HepG2 (cell line): ENCODE measurements around the gene NFATC2. TPM values are rescaled to one million over a fixed set of nuclear protein-coding genes. Genes with fewer than 3 reads are reported as not detected.
A peak's percentile ranks its signal among the peaks of the same experiment; 100 is the strongest.

Source experiments
- ATAD3A ChIP-seq: sonication (generic); formaldehyde crosslinking; IDR thresholded peaks from 2 replicates; pipeline ENCODE4 v1.4.0; 2020; ENCODE audit warnings: missing genetic modification reagents
- BHLHE40 ChIP-seq: IDR thresholded peaks from 2 replicates; pipeline ENCODE4 v1.6.1; 2011; ENCODE audit warnings: low read length, improper control_type of control experiment
- DPF2 ChIP-seq: sonication (generic); formaldehyde crosslinking; IDR thresholded peaks from 2 replicates; pipeline ENCODE4 v1.4.0; 2020; ENCODE audit warnings: mild to moderate bottlenecking, low read depth, missing genetic modification reagents, borderline replicate concordance
- FIP1L1 ChIP-seq: fragments of 200-400 bp; formaldehyde crosslinking; IDR thresholded peaks from 2 replicates; pipeline ENCODE4 v1.6.1; 2018; ENCODE audit warnings: low read depth, mild to moderate bottlenecking, low read length, moderate library complexity, borderline replicate concordance; ENCODE audit not compliant: insufficient read depth
- FOSL2 ChIP-seq: sonication (generic); formaldehyde crosslinking; IDR thresholded peaks from 2 replicates; pipeline ENCODE4 v1.4.0; 2020; ENCODE audit warnings: missing genetic modification reagents
- FOXJ3 ChIP-seq: sonication (generic); formaldehyde crosslinking; IDR thresholded peaks from 2 replicates; pipeline ENCODE4 v1.4.0; 2020; ENCODE audit warnings: missing genetic modification reagents, mild to moderate bottlenecking, borderline replicate concordance
- FOXP1 ChIP-seq, 2 experiments: fragments of 450-650 bp in 1 of 2; IDR thresholded peaks; 2 replicates each; pipeline ENCODE4 v1.6.1; 2017 to 2018; ENCODE audit warnings: antibody characterized with exemption in 1 of 2
- GABPB1 ChIP-seq: IDR thresholded peaks from 2 replicates; pipeline ENCODE4 v1.6.1; 2016; ENCODE audit warnings: mild to moderate bottlenecking, missing genetic modification reagents, moderate library complexity, missing compliant biosample characterization
- HDAC1 ChIP-seq: sonication (generic); formaldehyde crosslinking; IDR thresholded peaks from 2 replicates; pipeline ENCODE4 v1.5.1; 2020; ENCODE audit warnings: mild to moderate bottlenecking, missing genetic modification reagents
- HNF4G ChIP-seq, 2 experiments: sonication (generic) in 1 of 2; formaldehyde crosslinking in 1 of 2; IDR thresholded peaks; 2 replicates each; pipeline versions ENCODE4 v1.4.0 to v1.6.1; 2011 to 2020; ENCODE audit warnings: borderline replicate concordance in 2 of 2, low read depth in 2 of 2, mild to moderate bottlenecking in 2 of 2, low read length in 1 of 2, missing genetic modification reagents in 1 of 2, moderate library complexity in 1 of 2
- NR2C2 ChIP-seq: sonication (generic); formaldehyde crosslinking; IDR thresholded peaks from 2 replicates; pipeline ENCODE4 v1.4.0; 2020; ENCODE audit warnings: missing genetic modification reagents, mild to moderate bottlenecking, moderate library complexity, borderline replicate concordance
- RAD21 ChIP-seq: fragments of 450-650 bp; formaldehyde crosslinking; IDR thresholded peaks from 2 replicates; pipeline ENCODE4 v1.5.0; 2020; ENCODE audit warnings: mild to moderate bottlenecking
- RXRA ChIP-seq: sonication (generic); formaldehyde crosslinking; IDR thresholded peaks from 2 replicates; pipeline ENCODE4 v1.5.1; 2020; ENCODE audit warnings: missing genetic modification reagents
- SIN3A ChIP-seq: IDR thresholded peaks from 2 replicates; pipeline ENCODE4 v1.6.1; 2011; ENCODE audit warnings: low read depth, mild to moderate bottlenecking, control low read depth, low read length, borderline replicate concordance
- SKI ChIP-seq: fragments of 450-650 bp; IDR thresholded peaks from one replicate; pipeline ENCODE4 v1.6.1; 2018; ENCODE audit warnings: mild to moderate bottlenecking; ENCODE audit not compliant: partially characterized antibody
- SOX5 ChIP-seq: IDR thresholded peaks from 2 replicates; pipeline ENCODE4 v1.6.1; 2016; ENCODE audit warnings: borderline replicate concordance
- SP5 ChIP-seq: IDR thresholded peaks from 2 replicates; pipeline ENCODE4 v1.6.1; 2016; ENCODE audit warnings: low read depth, borderline replicate concordance
- TEAD3 ChIP-seq: optimal IDR thresholded peaks from 2 replicates; pipeline ENCODE3; 2016; ENCODE audit warnings: borderline replicate concordance
- ZNF121 ChIP-seq: sonication (generic); formaldehyde crosslinking; IDR thresholded peaks from 2 replicates; pipeline ENCODE4 v1.5.0; 2020; ENCODE audit warnings: mild to moderate bottlenecking, missing genetic modification reagents
- ZNF674 ChIP-seq: sonication (generic); formaldehyde crosslinking; IDR thresholded peaks from 2 replicates; pipeline ENCODE4 v1.5.0; 2020; ENCODE audit warnings: low read depth, mild to moderate bottlenecking, missing genetic modification reagents
- polyA plus RNA-seq, 8 experiments: library from polyadenylated mRNA; depleted of rRNA in 3 of 8; stranded (reverse) in 7 of 8; unstranded in 1 of 8; fragments of >200 nt; fragmentation: Illumina TruSeq in 4 of 8; extraction: Trizol in 4 of 8; gene quantifications; 2 replicates each; pipeline versions ENCODE4 v1.2.1 to v1.2.3, GENCODE V29; 2011 to 2016; ENCODE audit warnings: low read depth in 4 of 8, missing spikeins in 1 of 8, mixed read lengths in 1 of 8; ENCODE audit not compliant: insufficient read depth in 1 of 8
- total RNA-seq, 5 experiments: library from RNA; depleted of rRNA; stranded (reverse); fragments of >200 nt; fragmentation: Illumina TruSeq; extraction: Trizol; gene quantifications; 2 replicates each; pipeline ENCODE4 v1.2.3, GENCODE V29; 2016; ENCODE audit warnings: low read depth in 1 of 5
- TF ChIP-seq, protein P1 (sequence below): IDR thresholded peaks from 2 replicates; pipeline ENCODE4 v1.6.1; 2012; ENCODE audit warnings: inconsistent platforms
- TF ChIP-seq, protein P2 (sequence below): IDR thresholded peaks from 2 replicates; pipeline ENCODE4 v1.6.1; 2012; ENCODE audit warnings: low read length, improper control_type of control experiment
- TF ChIP-seq, protein P3 (sequence below): IDR thresholded peaks from 2 replicates; pipeline ENCODE4 v1.6.1; 2016; ENCODE audit warnings: control low read depth
- TF ChIP-seq, protein P4 (sequence below): sonication (generic); formaldehyde crosslinking; IDR thresholded peaks from 2 replicates; pipeline ENCODE4 v1.4.0; 2020; ENCODE audit warnings: mild to moderate bottlenecking, missing genetic modification reagents
- TF ChIP-seq, protein P5 (sequence below): sonication (generic); formaldehyde crosslinking; IDR thresholded peaks from 2 replicates; pipeline ENCODE4 v1.5.0; 2020; ENCODE audit warnings: mild to moderate bottlenecking, missing genetic modification reagents

NFATC2 gene
- total and polyA plus RNA-seq, 2 of the 13 experiments (the other 11 are each of a cell fraction or from before 2014, with no cell fraction given), result 1.9 to 3.3 TPM

DNA sequence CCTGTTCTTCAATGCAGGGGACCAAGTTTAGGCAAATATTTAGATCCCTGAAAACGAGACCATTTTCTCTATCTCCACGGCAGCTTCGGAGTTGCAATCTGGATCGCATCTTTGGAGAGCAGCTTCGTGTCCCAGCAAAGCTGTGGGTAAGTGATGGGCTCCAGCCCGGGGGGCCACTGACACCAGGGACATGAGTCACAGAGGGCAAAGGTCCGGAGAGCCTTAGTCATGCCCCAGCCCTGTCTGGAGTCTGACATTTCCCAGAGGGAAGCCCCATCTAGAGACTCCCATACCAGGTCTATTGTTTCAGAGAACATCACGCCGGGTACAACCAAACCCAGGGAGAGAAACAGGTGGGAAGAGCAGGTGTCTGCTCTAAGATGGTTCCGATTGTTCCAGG, 95.9 kb downstream of the NFATC2 start (continued):
- TF ChIP-seq, protein P1, sequence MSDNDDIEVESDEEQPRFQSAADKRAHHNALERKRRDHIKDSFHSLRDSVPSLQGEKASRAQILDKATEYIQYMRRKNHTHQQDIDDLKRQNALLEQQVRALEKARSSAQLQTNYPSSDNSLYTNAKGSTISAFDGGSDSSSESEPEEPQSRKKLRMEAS, result 0 out of 2 replicates have a peak, but pooled peaks have one; percentile 4
- TF ChIP-seq BHLHE40 (no peak), SP5 (CRISPR knock-in tag) (no peak), FOXJ3 (CRISPR knock-in tag) (no peak), GABPB1 (CRISPR knock-in tag) (peak; percentile 25; the same call in 1 of the 2 replicates), DPF2 (peak; percentile 42; the same call in 1 of the 2 replicates), ZNF121 (CRISPR knock-in tag) (no peak), SOX5 (CRISPR knock-in tag) (peak; percentile 38; the same call in 1 of the 2 replicates), FOXP1 (IDR thresholded peaks at IDR 0.05) (no peak), FOXP1 (CRISPR knock-in tag; IDR thresholded peaks at IDR 0.05) (no peak), HNF4G (IDR thresholded peaks at IDR 0.05; ENCODE audit: borderline replicate concordance, low read depth, low read length) (peak; percentile 91; the same call in 1 of the 2 replicates), HNF4G (CRISPR knock-in tag; IDR thresholded peaks at IDR 0.05; ENCODE audit: borderline replicate concordance, low read depth) (peak; percentile 51; the same call in 1 of the 2 replicates), SKI (peak; percentile 88), SIN3A (peak; percentile 43; the same call in 1 of the 2 replicates), FOSL2 (peak; percentile 97), ATAD3A (CRISPR knock-in tag) (no peak), HDAC1 (peak; percentile 39; the same call in 1 of the 2 replicates), ZNF674 (CRISPR knock-in tag) (no peak), TEAD3 (CRISPR knock-in tag) (peak; percentile 47), FIP1L1 (no peak), RAD21 (0 out of 2 replicates have a peak, but pooled peaks have one; percentile 47), NR2C2 (CRISPR knock-in tag) (peak; percentile 67; the same call in 1 of the 2 replicates), RXRA (CRISPR knock-in tag) (peak; percentile 75; the same call in 1 of the 2 replicates)
- TF ChIP-seq, protein P2, sequence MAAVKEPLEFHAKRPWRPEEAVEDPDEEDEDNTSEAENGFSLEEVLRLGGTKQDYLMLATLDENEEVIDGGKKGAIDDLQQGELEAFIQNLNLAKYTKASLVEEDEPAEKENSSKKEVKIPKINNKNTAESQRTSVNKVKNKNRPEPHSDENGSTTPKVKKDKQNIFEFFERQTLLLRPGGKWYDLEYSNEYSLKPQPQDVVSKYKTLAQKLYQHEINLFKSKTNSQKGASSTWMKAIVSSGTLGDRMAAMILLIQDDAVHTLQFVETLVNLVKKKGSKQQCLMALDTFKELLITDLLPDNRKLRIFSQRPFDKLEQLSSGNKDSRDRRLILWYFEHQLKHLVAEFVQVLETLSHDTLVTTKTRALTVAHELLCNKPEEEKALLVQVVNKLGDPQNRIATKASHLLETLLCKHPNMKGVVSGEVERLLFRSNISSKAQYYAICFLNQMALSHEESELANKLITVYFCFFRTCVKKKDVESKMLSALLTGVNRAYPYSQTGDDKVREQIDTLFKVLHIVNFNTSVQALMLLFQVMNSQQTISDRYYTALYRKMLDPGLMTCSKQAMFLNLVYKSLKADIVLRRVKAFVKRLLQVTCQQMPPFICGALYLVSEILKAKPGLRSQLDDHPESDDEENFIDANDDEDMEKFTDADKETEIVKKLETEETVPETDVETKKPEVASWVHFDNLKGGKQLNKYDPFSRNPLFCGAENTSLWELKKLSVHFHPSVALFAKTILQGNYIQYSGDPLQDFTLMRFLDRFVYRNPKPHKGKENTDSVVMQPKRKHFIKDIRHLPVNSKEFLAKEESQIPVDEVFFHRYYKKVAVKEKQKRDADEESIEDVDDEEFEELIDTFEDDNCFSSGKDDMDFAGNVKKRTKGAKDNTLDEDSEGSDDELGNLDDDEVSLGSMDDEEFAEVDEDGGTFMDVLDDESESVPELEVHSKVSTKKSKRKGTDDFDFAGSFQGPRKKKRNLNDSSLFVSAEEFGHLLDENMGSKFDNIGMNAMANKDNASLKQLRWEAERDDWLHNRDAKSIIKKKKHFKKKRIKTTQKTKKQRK, result no peak
- TF ChIP-seq, protein P3, sequence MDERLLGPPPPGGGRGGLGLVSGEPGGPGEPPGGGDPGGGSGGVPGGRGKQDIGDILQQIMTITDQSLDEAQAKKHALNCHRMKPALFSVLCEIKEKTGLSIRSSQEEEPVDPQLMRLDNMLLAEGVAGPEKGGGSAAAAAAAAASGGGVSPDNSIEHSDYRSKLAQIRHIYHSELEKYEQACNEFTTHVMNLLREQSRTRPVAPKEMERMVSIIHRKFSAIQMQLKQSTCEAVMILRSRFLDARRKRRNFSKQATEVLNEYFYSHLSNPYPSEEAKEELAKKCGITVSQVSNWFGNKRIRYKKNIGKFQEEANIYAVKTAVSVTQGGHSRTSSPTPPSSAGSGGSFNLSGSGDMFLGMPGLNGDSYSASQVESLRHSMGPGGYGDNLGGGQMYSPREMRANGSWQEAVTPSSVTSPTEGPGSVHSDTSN (CRISPR knock-in tag), result peak; percentile 10; the same call in 1 of the 2 replicates
- TF ChIP-seq, protein P4, sequence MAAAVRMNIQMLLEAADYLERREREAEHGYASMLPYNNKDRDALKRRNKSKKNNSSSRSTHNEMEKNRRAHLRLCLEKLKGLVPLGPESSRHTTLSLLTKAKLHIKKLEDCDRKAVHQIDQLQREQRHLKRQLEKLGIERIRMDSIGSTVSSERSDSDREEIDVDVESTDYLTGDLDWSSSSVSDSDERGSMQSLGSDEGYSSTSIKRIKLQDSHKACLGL (CRISPR knock-in tag), result no peak
- TF ChIP-seq, protein P5, sequence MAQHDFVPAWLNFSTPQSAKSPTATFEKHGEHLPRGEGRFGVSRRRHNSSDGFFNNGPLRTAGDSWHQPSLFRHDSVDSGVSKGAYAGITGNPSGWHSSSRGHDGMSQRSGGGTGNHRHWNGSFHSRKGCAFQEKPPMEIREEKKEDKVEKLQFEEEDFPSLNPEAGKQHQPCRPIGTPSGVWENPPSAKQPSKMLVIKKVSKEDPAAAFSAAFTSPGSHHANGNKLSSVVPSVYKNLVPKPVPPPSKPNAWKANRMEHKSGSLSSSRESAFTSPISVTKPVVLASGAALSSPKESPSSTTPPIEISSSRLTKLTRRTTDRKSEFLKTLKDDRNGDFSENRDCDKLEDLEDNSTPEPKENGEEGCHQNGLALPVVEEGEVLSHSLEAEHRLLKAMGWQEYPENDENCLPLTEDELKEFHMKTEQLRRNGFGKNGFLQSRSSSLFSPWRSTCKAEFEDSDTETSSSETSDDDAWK (CRISPR knock-in tag), result no peak
